Duodenal mucosa (tissue), 2 donors: ENCODE measurements around the gene SUMF1.
"Not testable (repeated sequence)": the region's sequence is repeated elsewhere in the genome, so short reads cannot be mapped to it uniquely, and the experiment has no call there.

Experiments used
- H3K27ac ChIP-seq: one replicate; pipeline ENCODE4 v1.7.0; 2013; ENCODE audit warnings: low read depth, low read length
- H3K27me3 ChIP-seq, 2 donors: one replicate each; pipeline ENCODE4 v1.7.0; 2013; ENCODE audit warnings: low read length in 2 of 2, control low read depth in 1 of 2; ENCODE audit not compliant: insufficient read depth in 2 of 2, control insufficient read depth in 1 of 2
- H3K36me3 ChIP-seq, 2 donors: one replicate each; pipeline ENCODE4 v1.7.0; 2013; ENCODE audit warnings: low read length in 2 of 2, control low read depth in 1 of 2; ENCODE audit not compliant: insufficient read depth in 2 of 2, control insufficient read depth in 1 of 2
- H3K4me1 ChIP-seq, 2 donors: one replicate each; pipeline ENCODE4 v1.7.0; 2013; ENCODE audit warnings: low read length in 2 of 2, control low read depth in 1 of 2; ENCODE audit not compliant: insufficient read depth in 2 of 2, control insufficient read depth in 1 of 2
- H3K4me3 ChIP-seq, 2 donors: one replicate each; pipeline ENCODE4 v1.7.0; 2013; ENCODE audit warnings: low read length in 2 of 2, low read depth in 1 of 2
- H3K9ac ChIP-seq, 2 donors: one replicate each; pipeline ENCODE4 v1.7.0; 2013; ENCODE audit warnings: low read length in 2 of 2, low read depth in 1 of 2
- H3K9me3 ChIP-seq, 2 donors: one replicate each; pipeline ENCODE4 v1.7.0; 2013; ENCODE audit warnings: low read length in 2 of 2, control low read depth in 1 of 2; ENCODE audit not compliant: control insufficient read depth in 1 of 2

Gene SUMF1

DNA sequence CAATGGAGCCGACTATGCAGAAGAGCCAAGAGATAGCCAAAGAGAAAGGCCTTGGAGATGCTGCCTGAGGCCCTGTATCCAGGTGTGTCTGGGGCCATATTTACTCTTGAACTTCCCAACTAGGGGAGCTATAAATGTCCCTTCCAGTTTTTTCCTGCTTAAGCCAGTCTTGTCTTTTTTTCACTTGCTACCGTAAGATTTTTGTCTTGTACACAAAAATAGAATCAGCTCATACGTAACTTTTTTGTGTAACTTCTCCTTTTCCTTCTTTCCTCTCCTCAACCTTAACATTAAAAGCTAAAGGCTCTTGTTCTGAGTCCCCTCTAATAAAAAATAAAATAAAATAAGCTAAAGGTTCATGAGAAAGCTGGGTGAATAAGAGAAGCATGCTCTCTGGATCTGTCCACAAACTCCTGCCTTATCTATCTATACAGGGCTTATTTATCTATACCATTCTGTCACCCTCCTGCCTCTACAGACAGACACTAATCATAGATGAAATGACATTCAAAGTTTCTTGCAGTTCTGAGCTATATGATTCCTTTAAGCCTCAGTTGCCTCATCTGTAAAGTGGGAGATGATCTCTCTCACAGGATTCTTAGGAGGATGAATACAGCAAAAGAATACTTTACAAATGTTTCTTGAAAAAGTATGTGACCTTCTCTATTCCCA lies 4.6 kb downstream of the SUMF1 start:
- Histone ChIP-seq H3K9me3 (no peaks in the 10 kb centered on the region), H3K27ac (no peak overlapping the region), H3K9ac (no peak overlapping the region)

DNA sequence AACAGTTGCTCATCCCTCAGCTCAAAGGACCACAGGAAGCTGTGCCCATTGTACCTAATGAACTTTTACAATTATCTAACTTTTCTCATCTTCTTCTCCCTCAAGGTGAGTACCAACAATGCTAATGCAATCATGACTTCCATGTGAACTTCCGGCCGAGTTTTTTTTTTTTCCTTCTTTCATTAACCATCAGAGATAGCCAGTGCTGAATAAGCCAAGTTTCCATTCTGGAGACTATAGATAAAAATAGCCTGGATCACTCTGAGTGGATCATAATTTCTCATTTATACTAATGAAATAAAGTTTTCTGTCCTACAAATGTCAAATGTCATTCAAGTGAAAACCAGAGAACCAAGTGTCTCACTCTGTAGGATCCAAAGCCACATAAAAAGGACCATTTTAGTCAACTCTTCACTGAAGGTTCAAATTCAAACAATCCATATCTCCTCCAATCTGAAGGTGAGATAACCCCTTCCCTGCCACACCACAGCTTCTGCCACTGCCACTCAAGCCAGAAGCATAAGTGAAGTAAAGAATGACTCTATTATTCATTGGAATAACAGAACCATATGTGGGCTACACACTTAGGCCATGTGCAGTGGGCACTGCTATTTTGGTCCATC lies 5.5 kb downstream of the SUMF1 start:
- no peak overlapping the region for H3K27ac ChIP-seq
- H3K36me3 ChIP-seq: no peaks in the 10 kb centered on the region
- no peaks in the 10 kb centered on the region for H3K27me3 ChIP-seq
- H3K9me3 ChIP-seq: no peaks in the 10 kb centered on the region
- H3K4me3 ChIP-seq: no peak overlapping the region
- peaks cover 4 to 10% of the 10 kb centered on the region in 2 donors for H3K4me1 ChIP-seq
- no peak overlapping the region for H3K9ac ChIP-seq

More for the DNA sequence above, 4.6 kb downstream of the SUMF1 start:
- no peaks in the 10 kb centered on the region for H3K36me3 ChIP-seq
- H3K27me3 ChIP-seq: no peaks in the 10 kb centered on the region
- peaks cover 5 to 11% of the 10 kb centered on the region in 2 donors for H3K4me1 ChIP-seq
- H3K4me3 ChIP-seq: no peak overlapping the region

DNA sequence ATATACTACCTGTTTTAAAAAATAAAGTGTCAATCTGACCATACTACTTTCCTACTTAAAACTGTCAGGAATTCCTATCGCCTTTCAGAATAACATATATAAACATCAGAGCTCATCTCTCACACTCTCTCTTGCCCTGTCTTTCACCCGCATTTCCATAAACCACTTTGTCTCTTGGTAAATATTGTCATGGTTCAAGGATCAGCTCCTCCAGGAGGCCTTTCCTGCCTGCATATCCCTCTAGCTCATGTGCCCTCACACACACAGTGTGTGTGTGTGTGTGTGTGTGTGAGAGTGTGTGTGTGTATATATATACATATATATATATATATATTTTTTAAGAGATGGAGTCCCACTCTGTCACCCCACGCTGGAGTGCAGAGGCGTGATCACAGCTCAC lies 6.7 kb downstream of the SUMF1 start:
- H3K4me1 ChIP-seq: peaks cover 0 to 6% of the 10 kb centered on the region in 2 donors
- no peaks in the 10 kb centered on the region for H3K36me3 ChIP-seq
- no peak overlapping the region for H3K9ac ChIP-seq
- H3K27ac ChIP-seq: no peak overlapping the region
- no peaks in the 10 kb centered on the region for H3K9me3 ChIP-seq
- H3K4me3 ChIP-seq: no peak overlapping the region
- no peaks in the 10 kb centered on the region for H3K27me3 ChIP-seq

- Histone ChIP-seq H3K9ac (no peak overlapping the region), H3K4me1 (peaks cover 0 to 6% of the 10 kb centered on the region in 2 donors), H3K27ac (no peak overlapping the region), H3K9me3 (no peaks in the 10 kb centered on the region), H3K27me3 (no peaks in the 10 kb centered on the region), H3K36me3 (no peaks in the 10 kb centered on the region), H3K4me3 (no peak overlapping the region)
Measured at GRCh38 chr3:4458961-4459360, 8.1 kb downstream of the SUMF1 start.

GRCh38 chr3:4456780-4457179 lies 10.3 kb downstream of the SUMF1 start:
- not testable (repeated sequence) for H3K27me3 ChIP-seq, H3K4me1 ChIP-seq, H3K36me3 ChIP-seq, H3K9me3 ChIP-seq, H3K9ac ChIP-seq, H3K4me3 ChIP-seq, H3K27ac ChIP-seq

- no peak overlapping the region for H3K4me3 ChIP-seq
- H3K4me1 ChIP-seq: no peaks in the 10 kb centered on the region
- no peaks in the 10 kb centered on the region for H3K27me3 ChIP-seq
- no peak overlapping the region for H3K27ac ChIP-seq
- H3K9me3 ChIP-seq: no peaks in the 10 kb centered on the region
- peaks cover 0 to 5% of the 10 kb centered on the region in 2 donors for H3K36me3 ChIP-seq
- no peak overlapping the region for H3K9ac ChIP-seq
Measured at GRCh38 chr3:4454142-4454541, 12.9 kb downstream of the SUMF1 start.

DNA sequence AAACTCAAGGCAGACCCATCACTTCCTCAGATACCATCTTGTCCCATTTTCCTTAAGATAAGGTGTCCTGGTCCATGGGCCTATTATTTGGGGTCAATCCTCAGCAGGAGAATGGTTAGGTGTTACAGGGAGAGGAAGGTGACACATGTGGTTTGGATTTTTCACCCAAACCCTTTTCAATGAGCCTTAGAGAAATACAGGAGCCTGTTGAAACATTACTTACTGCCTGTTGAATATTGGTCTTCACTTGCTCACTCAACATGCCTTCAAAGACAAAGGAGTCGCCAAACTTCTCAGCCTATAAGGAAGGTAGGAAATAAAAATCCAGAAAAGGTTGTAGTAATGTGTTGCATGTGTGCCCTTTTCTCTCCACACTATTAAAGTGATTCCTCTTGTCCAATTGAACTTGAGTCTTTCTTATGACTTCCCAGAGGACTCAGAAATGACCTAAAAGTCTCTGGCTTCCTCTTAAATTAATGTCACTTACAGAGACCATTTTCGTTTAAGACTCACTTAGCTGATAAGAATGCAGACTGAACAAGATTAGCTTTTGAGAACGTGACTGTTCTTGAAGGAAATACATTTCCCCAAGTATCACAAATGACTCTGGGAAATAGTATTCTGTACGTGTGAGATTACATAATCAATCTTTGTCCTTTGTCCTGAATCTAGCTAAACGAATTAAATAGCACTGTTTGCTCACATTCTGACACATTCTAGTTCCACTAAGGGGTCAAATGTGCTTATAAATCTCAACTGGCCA lies 17.8 kb downstream of the SUMF1 start:
- Histone ChIP-seq H3K4me1 (no peaks in the 10 kb centered on the region), H3K4me3 (no peak overlapping the region), H3K27ac (no peak overlapping the region), H3K9ac (no peak overlapping the region), H3K9me3 (no peaks in the 10 kb centered on the region), H3K27me3 (no peaks in the 10 kb centered on the region), H3K36me3 (peaks cover 6 to 30% of the 10 kb centered on the region in 2 donors)

- H3K4me1 ChIP-seq: no peaks in the 10 kb centered on the region
- no peaks in the 10 kb centered on the region for H3K9me3 ChIP-seq
- no peak overlapping the region for H3K4me3 ChIP-seq
- H3K36me3 ChIP-seq: peaks cover 6 to 30% of the 10 kb centered on the region in 2 donors
- H3K27me3 ChIP-seq: no peaks in the 10 kb centered on the region
- no peak overlapping the region for H3K27ac ChIP-seq
- H3K9ac ChIP-seq: no peak overlapping the region
Measured at GRCh38 chr3:4448187-4448586, 18.9 kb downstream of the SUMF1 start.

GRCh38 chr3:4447295-4447999 lies 19.6 kb downstream of the SUMF1 start:
- Histone ChIP-seq H3K36me3 (peaks cover 6 to 27% of the 10 kb centered on the region in 2 donors), H3K27me3 (no peaks in the 10 kb centered on the region), H3K4me1 (no peaks in the 10 kb centered on the region), H3K9ac (no peak overlapping the region), H3K27ac (no peak overlapping the region), H3K4me3 (no peak overlapping the region), H3K9me3 (no peaks in the 10 kb centered on the region)

DNA sequence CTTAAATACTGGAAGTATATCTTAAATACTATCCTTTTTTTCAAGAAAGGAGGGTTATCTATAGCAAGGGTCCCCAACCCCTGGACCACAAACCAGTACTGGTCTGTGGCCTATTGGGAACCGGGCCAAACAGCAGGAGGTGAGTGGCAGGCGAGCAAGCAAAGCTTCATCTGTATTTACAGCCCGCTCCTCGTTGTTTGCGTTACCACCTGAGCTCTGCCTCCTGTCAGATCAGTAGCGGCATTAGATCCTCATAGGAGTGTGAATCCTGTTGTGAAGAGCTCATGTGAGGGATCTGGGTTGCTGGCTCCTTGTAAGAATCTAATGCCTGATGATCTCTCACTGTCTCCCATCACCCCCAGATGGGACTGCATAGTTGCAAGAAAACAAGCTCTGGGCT lies 26.1 kb downstream of the SUMF1 start:
- Histone ChIP-seq H3K9ac (no peak overlapping the region), H3K9me3 (no peaks in the 10 kb centered on the region), H3K27ac (no peak overlapping the region), H3K36me3 (peaks cover 0 to 12% of the 10 kb centered on the region in 2 donors), H3K4me3 (no peak overlapping the region), H3K4me1 (no peaks in the 10 kb centered on the region), H3K27me3 (no peaks in the 10 kb centered on the region)
